ENCODE data around the gene GPR52.

Gene GPR52

GRCh38 chr1:174465855-174466254 is 18.1 kb downstream of the GPR52 start:
- H3K4me3 ChIP-seq (ENCODE audit: low read depth, low read length), result no peak overlapping the region

- no peak overlapping the region for H3K4me3 ChIP-seq (ENCODE audit: low read depth, low read length)
Measured at GRCh38 chr1:174466607-174467006, 18.8 kb downstream of the GPR52 start.

GRCh38 chr1:174469052-174469451 is 21.3 kb downstream of the GPR52 start:
- no peak overlapping the region for H3K4me3 ChIP-seq (ENCODE audit: low read depth, low read length)

- no peak overlapping the region for H3K4me3 ChIP-seq (ENCODE audit: low read depth, low read length)
Measured at GRCh38 chr1:174469687-174470086, 21.9 kb downstream of the GPR52 start.

- H3K4me3 ChIP-seq (ENCODE audit: low read depth, low read length), result no peak overlapping the region
Measured at GRCh38 chr1:174479281-174479680, 31.5 kb downstream of the GPR52 start.

- no peak overlapping the region for H3K4me3 ChIP-seq (ENCODE audit: low read depth, low read length)
Measured at GRCh38 chr1:174480324-174480723, 32.6 kb downstream of the GPR52 start.

GRCh38 chr1:174491606-174492005 is 43.8 kb downstream of the GPR52 start:
- no peak overlapping the region for H3K4me3 ChIP-seq (ENCODE audit: low read depth, low read length)

GRCh38 chr1:174497478-174497877 is 49.7 kb downstream of the GPR52 start:
- no peak overlapping the region for H3K4me3 ChIP-seq (ENCODE audit: low read depth, low read length)

All from iPS-11a (cell line).